ENCODE results near the gene ZNF561. TPM values are rescaled to one million over a fixed set of nuclear protein-coding genes. Genes with fewer than 3 reads are reported as not detected.
"Not testable (repeated sequence)": the region's sequence is repeated elsewhere in the genome, so short reads cannot be mapped to it uniquely, and the experiment has no call there.

Gene ZNF561
- total and polyA plus RNA-seq, 5 experiments from 2014 or later: 12.2 to 78.4 (median 16.3) TPM

- POLR2A ChIA-PET: interaction anchor here (0.6 kb wide), 1 partner anchor 400 kb away, joined by 4 read pairs; no protein-coding TSS in a partner anchor
- Mint-ChIP-seq H3K27me3 (no peaks in the 10 kb centered on the region), H3K9me3 (no peaks in the 10 kb centered on the region), H3K4me1 (peaks cover 2 to 13% (median 5%) of the 10 kb centered on the region in 4 donors), H3K36me3 (peaks cover 6 to 21% (median 7%) of the 10 kb centered on the region in 3 donors), H3K27ac (peak overlapping the region in 1 of 10 donors; percentile 24), H3K4me3 (no peak overlapping the region)
- DNase-seq (no peak), ATAC-seq (no peak)
These were observed 6.8 kb upstream of the ZNF561 start for GRCh38 chr19:9627856-9628255.

DNA sequence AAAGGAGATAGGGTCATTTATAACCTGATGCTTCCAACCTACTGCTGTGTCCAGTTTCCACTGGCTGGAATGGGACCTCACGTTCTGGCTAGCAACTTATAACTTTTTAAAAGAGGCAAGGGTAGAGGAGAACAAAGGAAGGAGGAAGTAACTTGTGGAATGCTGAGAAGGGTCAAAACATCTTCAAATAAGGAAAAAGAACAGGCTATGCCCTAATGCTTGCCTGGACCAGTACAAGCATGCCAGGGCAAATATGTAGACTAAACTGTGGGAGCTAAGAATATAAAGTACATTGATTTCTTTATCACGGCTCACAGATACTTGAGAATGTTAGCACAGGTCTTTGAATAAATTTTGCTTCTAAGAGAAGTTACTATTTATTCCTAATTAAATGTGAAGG lies 1.5 kb upstream of the ZNF561 start:
- peaks cover 12 to 38% (median 34%) of the 10 kb centered on the region in 4 donors for H3K4me1 Mint-ChIP-seq
- DNase-seq (no peak), ATAC-seq (no peak)
- POLR2A ChIA-PET: interaction anchor here (1.2 to 2.0 kb wide), 5 partner anchors 145 to 196 kb away, joined by 3 to 14 read pairs (median 3); partner anchors contain the start of genes FBXL12 and ZNF846
- H3K9me3 Mint-ChIP-seq: peaks cover 0 to 8% (median 3%) of the 10 kb centered on the region in 9 donors
- H3K36me3 Mint-ChIP-seq: peaks cover 4 to 21% (median 14%) of the 10 kb centered on the region in 3 donors
- peak overlapping the region in 8 of 10 donors; percentile 1 to 70 (median 49) for H3K4me3 Mint-ChIP-seq
- peak overlapping the region in 6 of 10 donors; percentile 20 to 88 (median 68) for H3K27ac Mint-ChIP-seq
- peaks cover 0 to 4% (median 0%) of the 10 kb centered on the region in 5 donors for H3K27me3 Mint-ChIP-seq

GRCh38 chr19:9620842-9621155 lies 233 bp downstream of the ZNF561 start:
- POLR2A ChIA-PET: interaction anchor here (0.6 to 2.0 kb wide), 6 partner anchors 52 to 175 kb away, joined by 3 to 14 read pairs (median 5); partner anchors contain the start of gene ZNF846
- DNase-seq: no peak
- Mint-ChIP-seq H3K4me1 (peaks cover 10 to 35% (median 32%) of the 10 kb centered on the region in 4 donors), H3K4me3 (peak overlapping the region; percentile 93 to 100 (median 98)), H3K27me3 (peaks cover 0 to 4% (median 0%) of the 10 kb centered on the region in 5 donors), H3K36me3 (peaks cover 8 to 35% (median 29%) of the 10 kb centered on the region in 3 donors), H3K9me3 (peaks cover 0 to 8% (median 3%) of the 10 kb centered on the region in 9 donors), H3K27ac (peak overlapping the region; percentile 99 to 100 (median 100))
- no peak for ATAC-seq

DNA sequence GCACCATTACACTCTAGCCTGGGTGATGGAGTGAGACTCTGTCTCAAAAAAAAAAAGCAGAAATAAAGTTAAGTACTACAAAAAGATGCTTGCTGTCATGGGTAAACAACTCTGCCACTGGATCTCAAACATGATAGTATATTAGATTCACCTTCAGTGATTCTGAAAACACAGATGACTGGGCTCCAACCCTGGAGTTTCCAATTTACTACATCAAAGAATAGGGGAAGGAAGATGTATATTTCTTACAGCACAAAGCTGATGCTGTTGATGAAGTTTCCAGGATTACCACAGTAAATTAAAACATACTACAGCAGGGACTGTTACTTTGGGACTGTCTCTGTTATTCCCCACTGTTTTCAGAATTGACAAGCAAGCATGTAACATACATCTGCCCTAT lies 5.2 kb downstream of the ZNF561 start:
- H3K9me3 Mint-ChIP-seq: peaks cover 0 to 36% (median 3%) of the 10 kb centered on the region in 9 donors
- peaks cover 2 to 17% (median 13%) of the 10 kb centered on the region in 4 donors for H3K4me1 Mint-ChIP-seq
- no peak for DNase-seq
- no peaks in the 10 kb centered on the region for H3K27me3 Mint-ChIP-seq
- H3K27ac Mint-ChIP-seq: no peak overlapping the region
- peaks cover 22 to 78% (median 77%) of the 10 kb centered on the region in 3 donors for H3K36me3 Mint-ChIP-seq
- POLR2A ChIA-PET: interaction anchor here (0.9 kb wide), 1 partner anchor 10 kb away, joined by 4 read pairs; no protein-coding TSS in a partner anchor
- H3K4me3 Mint-ChIP-seq: no peak overlapping the region
- ATAC-seq: no peak

GRCh38 chr19:9610484-9611113 lies 10.4 kb downstream of the ZNF561 start:
- ATAC-seq (no peak), DNase-seq (peak in 1 of 10 donors; percentile 4)
- Mint-ChIP-seq H3K4me3 (peak overlapping the region in 1 of 10 donors; percentile 32), H3K9me3 (peaks cover 0 to 86% (median 28%) of the 10 kb centered on the region in 9 donors), H3K4me1 (no peaks in the 10 kb centered on the region), H3K36me3 (peaks cover 41 to 88% (median 77%) of the 10 kb centered on the region in 3 donors), H3K27ac (no peak overlapping the region), H3K27me3 (no peaks in the 10 kb centered on the region)
- POLR2A ChIA-PET: no interaction called here

DNA sequence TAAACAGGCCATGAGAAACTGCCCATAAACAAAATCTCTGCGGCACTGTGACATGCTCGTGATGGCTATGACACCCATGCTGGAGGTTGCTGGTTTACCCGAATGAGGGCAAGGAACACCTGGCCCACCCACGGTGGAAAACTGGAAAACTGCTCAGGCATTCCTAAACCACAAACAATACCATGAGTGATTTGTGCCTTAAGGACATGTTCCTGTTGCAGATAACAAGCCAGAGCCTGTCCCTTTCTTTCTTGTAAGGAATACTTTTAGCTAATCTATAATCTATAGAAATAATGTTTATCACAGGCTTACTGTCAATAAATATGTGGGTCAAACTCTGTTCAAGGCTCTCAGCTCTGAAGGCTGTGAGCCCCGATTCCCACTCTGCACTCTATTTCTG lies 12.1 kb downstream of the ZNF561 start:
- peaks cover 4 to 95% (median 28%) of the 10 kb centered on the region in 9 donors for H3K9me3 Mint-ChIP-seq
- peak overlapping the region in 1 of 10 donors; percentile 53 for H3K27ac Mint-ChIP-seq
- no peak for DNase-seq
- POLR2A ChIA-PET: no interaction called here
- H3K36me3 Mint-ChIP-seq: peaks cover 41 to 74% (median 61%) of the 10 kb centered on the region in 3 donors
- no peaks in the 10 kb centered on the region for H3K27me3 Mint-ChIP-seq
- H3K4me3 Mint-ChIP-seq: no peak overlapping the region
- no peaks in the 10 kb centered on the region for H3K4me1 Mint-ChIP-seq
- no peak for ATAC-seq

GRCh38 chr19:9597027-9597426 lies 24.0 kb downstream of the ZNF561 start:
- no peak overlapping the region for H3K4me3 Mint-ChIP-seq
- peaks cover 2 to 11% (median 6%) of the 10 kb centered on the region in 3 donors for H3K36me3 Mint-ChIP-seq
- no peak for ATAC-seq

GRCh38 chr19:9586764-9587163 lies 34.3 kb downstream of the ZNF561 start:
- Mint-ChIP-seq H3K4me3 (peak overlapping the region in 3 of 10 donors; percentile 0 to 38 (median 1)), H3K27ac (peak overlapping the region in 3 of 10 donors; percentile 2 to 22 (median 6)), H3K9me3 (peaks cover 0 to 5% (median 0%) of the 10 kb centered on the region in 9 donors), H3K36me3 (peaks cover 5 to 9% (median 7%) of the 10 kb centered on the region in 3 donors), H3K27me3 (peaks cover 3 to 15% (median 10%) of the 10 kb centered on the region in 5 donors), H3K4me1 (peaks cover 9 to 26% (median 17%) of the 10 kb centered on the region in 4 donors)
- POLR2A ChIA-PET: interaction anchor here (0.7 to 0.8 kb wide), 2 partner anchors 248 to 509 kb away, joined by 4 to 5 read pairs; no protein-coding TSS in a partner anchor
- peak; percentile 51 to 86 (median 71) for DNase-seq
- ATAC-seq: peak; percentile 58 to 72

More at GRCh38 chr19:9597027-9597426, 24.0 kb downstream of the ZNF561 start:
- Mint-ChIP-seq H3K27me3 (peaks cover 2 to 21% (median 9%) of the 10 kb centered on the region in 5 donors), H3K27ac (no peak overlapping the region), H3K4me1 (no peaks in the 10 kb centered on the region), H3K9me3 (peaks cover 0 to 34% (median 20%) of the 10 kb centered on the region in 9 donors)
- POLR2A ChIA-PET: no interaction called here
- no peak for DNase-seq

- POLR2A ChIA-PET: interaction anchor here (0.5 to 1.9 kb wide), 9 partner anchors 34 to 273 kb away, joined by 3 to 8 read pairs (median 4); partner anchors contain the start of genes ZNF266 and ZNF559
- H3K36me3 Mint-ChIP-seq: peaks cover 22 to 31% (median 28%) of the 10 kb centered on the region in 3 donors
- peaks cover 13 to 43% (median 33%) of the 10 kb centered on the region in 4 donors for H3K4me1 Mint-ChIP-seq
- H3K27me3 Mint-ChIP-seq: peaks cover 0 to 6% (median 2%) of the 10 kb centered on the region in 5 donors
- ATAC-seq (peak; percentile 74 to 80), DNase-seq (peak; percentile 56 to 87 (median 76))
- peak within 1 kb of the TSS; percentile 92 to 98 (median 96) for H3K4me3 Mint-ChIP-seq
- H3K27ac Mint-ChIP-seq: peak within 1 kb of the TSS; percentile 92 to 98 (median 97)
- peaks cover 0 to 19% (median 0%) of the 10 kb centered on the region in 9 donors for H3K9me3 Mint-ChIP-seq
These were observed 36.8 kb downstream of the ZNF561 start, which contains the start of gene ZNF121 for GRCh38 chr19:9584073-9584833. TSS of gene ZNF121 (minus strand) at chr19:9584504. CDS start at chr19:9568097, 16,407 bp downstream.

GRCh38 chr19:9582081-9582725 lies 38.8 kb downstream of the ZNF561 start:
- peaks cover 14 to 58% (median 43%) of the 10 kb centered on the region in 4 donors for H3K4me1 Mint-ChIP-seq
- peak overlapping the region in 9 of 10 donors; percentile 44 to 95 (median 79) for H3K27ac Mint-ChIP-seq
- ATAC-seq, H3K27me3 Mint-ChIP-seq, DNase-seq: not testable (repeated sequence)
- H3K4me3 Mint-ChIP-seq: peak overlapping the region; percentile 53 to 96 (median 81)
- H3K9me3 Mint-ChIP-seq: peaks cover 0 to 38% (median 7%) of the 10 kb centered on the region in 9 donors
- POLR2A ChIA-PET: interaction anchor here (1.9 kb wide), 1 partner anchor 146 kb away, joined by 8 read pairs; the partner anchor contains the start of gene ZNF266
- H3K36me3 Mint-ChIP-seq: peaks cover 33 to 51% (median 48%) of the 10 kb centered on the region in 3 donors

GRCh38 chr19:9580728-9581127 lies 40.3 kb downstream of the ZNF561 start:
- Mint-ChIP-seq H3K27me3 (no peaks in the 10 kb centered on the region), H3K27ac (peak overlapping the region in 5 of 10 donors; percentile 4 to 77 (median 50)), H3K4me1 (peaks cover 15 to 65% (median 38%) of the 10 kb centered on the region in 4 donors), H3K4me3 (peak overlapping the region in 2 of 10 donors; percentile 2 to 38), H3K36me3 (peaks cover 39 to 66% (median 62%) of the 10 kb centered on the region in 3 donors), H3K9me3 (peaks cover 0 to 53% (median 8%) of the 10 kb centered on the region in 9 donors)
- ATAC-seq: no peak
- POLR2A ChIA-PET: interaction anchor here (0.9 kb wide), 1 partner anchor 40 kb away, joined by 3 read pairs; no protein-coding TSS in a partner anchor
- DNase-seq: no peak
